GM12878 (cell line): Measurements from ENCODE around the gene SHROOM3. TPM values are rescaled to one million over a fixed set of nuclear protein-coding genes. Genes with fewer than 3 reads are reported as not detected.

Experiments used
- ATAC-seq: fragments of 200-7000 bp; cut with Tn5 transposase; 3 replicates; pipeline ENCODE4 v1.9.1; 2020; ENCODE audit warnings: mild to moderate bottlenecking, moderate library complexity
- BruUV-seq: library from RNA; stranded (reverse); fragments of 400-500 nt; replicated peaks from 2 replicates; lab custom pipeline; 2021; lab: Mats Ljungman, UMichigan
- CTCF ChIA-PET: fragments of 300-600 bp; sonication (Branson Sonifier 250); formaldehyde crosslinking; extraction: SDS; loops from one replicate; lab custom pipeline; 2021; ENCODE audit warnings: inconsistent platforms; lab: Yijun Ruan, JAX
- POLR2A ChIA-PET: fragments of 350-600 bp; formaldehyde crosslinking; extraction: SDS; loops from one replicate; lab custom pipeline; 2021; ENCODE audit warnings: inconsistent platforms; lab: Charles Lee
- RAD21 ChIA-PET: fragments of 300-600 bp; sonication (Branson Sonifier 250); formaldehyde crosslinking; loops from one replicate; lab custom pipeline; 2023; ENCODE audit warnings: antibody characterized with exemption; ENCODE audit not compliant: unreplicated experiment; lab: Charles Lee
- SMC1A ChIA-PET: fragments of 300-600 bp; sonication (Branson Sonifier 250); formaldehyde crosslinking; loops from one replicate; lab custom pipeline; 2023; ENCODE audit not compliant: unreplicated experiment, uncharacterized antibody; lab: Charles Lee
- DNase-seq: peaks from one replicate; pipeline ENCODE4 v3.0.0-alpha.2; 2011; ENCODE audit warnings: low read depth, low spot score
- FAIRE-seq: peaks from 3 replicates; lab custom pipeline; 2011; peaks lifted over from hg19 to GRCh38; lab: Jason Lieb, UNC
- H2AFZ ChIP-seq: 2 replicates; pipeline ENCODE4 v1.6.0; 2011; ENCODE audit warnings: low read depth, low read length, control low read depth; ENCODE audit not compliant: control insufficient read depth
- H3K27ac ChIP-seq: 2 replicates; pipeline ENCODE4 v1.5.1; 2011; ENCODE audit warnings: control low read depth; ENCODE audit not compliant: control insufficient read depth, insufficient read depth
- H3K27me3 ChIP-seq, 2 experiments: replicated peaks in 1 of 2; 2 replicates each; pipeline versions ENCODE4 v1.6.0 to v1.6.1; 2011; ENCODE audit warnings: low read length in 1 of 2; ENCODE audit not compliant: control insufficient read depth in 2 of 2, insufficient read depth in 2 of 2
- H3K36me3 ChIP-seq, 2 experiments: 2 replicates each; pipeline ENCODE4 v1.5.1; 2011; ENCODE audit warnings: low read length in 1 of 2; ENCODE audit not compliant: control insufficient read depth in 2 of 2, insufficient read depth in 2 of 2
- H3K4me1 ChIP-seq: 2 replicates; pipeline ENCODE4 v1.6.1; 2011; ENCODE audit warnings: mild to moderate bottlenecking, low read length, moderate library complexity, mixed read lengths; ENCODE audit not compliant: control insufficient read depth, insufficient read depth
- H3K4me2 ChIP-seq: 2 replicates; pipeline ENCODE4 v1.6.0; 2011; ENCODE audit warnings: control low read depth; ENCODE audit not compliant: control insufficient read depth, insufficient read depth
- H3K4me3 ChIP-seq: fragments of 200-600 bp; sonication (generic); 2 replicates; pipeline ENCODE4 v1.5.1; 2016
- H3K79me2 ChIP-seq: 2 replicates; pipeline ENCODE4 v1.6.0; 2011; ENCODE audit warnings: low read length; ENCODE audit not compliant: control insufficient read depth, insufficient read depth
- H3K9ac ChIP-seq: 2 replicates; pipeline ENCODE4 v1.8.0; 2011; ENCODE audit warnings: low read length, control low read depth, mixed read lengths; ENCODE audit not compliant: control insufficient read depth, insufficient read depth
- H3K9me3 ChIP-seq: replicated peaks from 3 replicates; pipeline ENCODE4 v1.5.1; 2011; ENCODE audit warnings: mild to moderate bottlenecking, low read length; ENCODE audit not compliant: control insufficient read depth, insufficient read depth
- H4K20me1 ChIP-seq: 2 replicates; pipeline ENCODE4 v1.6.0; 2011; ENCODE audit not compliant: control insufficient read depth, insufficient read depth
- E2F8 ChIP-seq: fragments of 450-650 bp; IDR thresholded peaks from 2 replicates; pipeline ENCODE4 v1.6.1; 2018; ENCODE audit warnings: mild to moderate bottlenecking, low read depth, moderate library complexity; ENCODE audit not compliant: partially characterized antibody
- NR2C1 ChIP-seq: fragments of 450-650 bp; IDR thresholded peaks from 2 replicates; pipeline ENCODE4 v1.6.1; 2017; ENCODE audit warnings: antibody characterized with exemption, mild to moderate bottlenecking, moderate library complexity
- RB1 ChIP-seq: fragments of 450-650 bp; formaldehyde crosslinking; IDR thresholded peaks from 2 replicates; pipeline ENCODE4 v1.6.1; 2017; ENCODE audit warnings: mild to moderate bottlenecking, borderline replicate concordance
- SREBF2 ChIP-seq: IDR thresholded peaks from 2 replicates; pipeline ENCODE4 v1.6.1; 2012; ENCODE audit warnings: mild to moderate bottlenecking, low read length
- ZNF217 ChIP-seq: fragments of 450-650 bp; IDR thresholded peaks from 2 replicates; pipeline ENCODE4 v1.6.1; 2017; ENCODE audit warnings: antibody characterized with exemption, mild to moderate bottlenecking
- WGBS: methylation state at CpG from one replicate; pipeline ENCODE4 v1.1.6; 2016; ENCODE audit warnings: low lambda C conversion rate; ENCODE audit not compliant: insufficient replicate concordance, insufficient coverage; ENCODE audit errors: missing lambda C conversion rate; 5-methylcytosine and 5-hydroxymethylcytosine counted together
- in situ Hi-C: fragments of 300-500 bp; cut with MboI; formaldehyde crosslinking; loops from 9 replicates; pipeline ENCODE4 v1.14.3; 2018; ENCODE audit warnings: mixed read lengths
- intact Hi-C: fragments of 100-400 bp; cut with micrococcal nuclease; formaldehyde crosslinking; loops from one replicate; pipeline ENCODE4 v1.14.2; 2022; ENCODE audit not compliant: unreplicated experiment
- polyA plus RNA-seq, 11 experiments: library from polyadenylated mRNA; depleted of rRNA in 4 of 11; unstranded in 6 of 11; stranded (reverse) in 5 of 11; fragments of >200 nt; fragmentation: Nextera tagmentation in 4 of 11; fragmentation: Illumina TruSeq in 1 of 11; extraction: Ambion mirVana in 4 of 11; extraction: Trizol in 1 of 11; gene quantifications; 1 replicate in 1 of 11; 2 replicates in 10 of 11; pipeline versions ENCODE4 v1.2.1 to v1.2.3, GENCODE V29; 2011 to 2016; ENCODE audit warnings: inconsistent platforms in 2 of 11, missing spikeins in 2 of 11, low read depth in 1 of 11
- total RNA-seq, 4 experiments: library from RNA; depleted of rRNA in 3 of 4; stranded (reverse); fragments of >200 nt in 3 of 4; fragmentation: Illumina TruSeq in 1 of 4; extraction: Trizol in 1 of 4; gene quantifications; 2 replicates each; pipeline versions ENCODE4 v1.2.1 to v1.2.3, GENCODE V29; 2013 to 2021
- TF ChIP-seq, protein P1 (sequence below): fragments of 450-650 bp; IDR thresholded peaks from 2 replicates; pipeline ENCODE4 v1.6.1; 2017; ENCODE audit warnings: mild to moderate bottlenecking
- TF ChIP-seq, protein P2 (sequence below): IDR thresholded peaks from 2 replicates; pipeline ENCODE4 v1.6.1; 2011; ENCODE audit warnings: borderline replicate concordance, low read depth, mild to moderate bottlenecking, moderate library complexity, low read length; ENCODE audit not compliant: insufficient read depth, poor library complexity, severe bottlenecking
- TF ChIP-seq, protein P3 (sequence below): IDR thresholded peaks from 2 replicates; pipeline ENCODE4 v1.6.1; 2012; ENCODE audit warnings: low read length, inconsistent platforms
- TF ChIP-seq, protein P4 (sequence below): fragments of 450-650 bp; formaldehyde crosslinking; IDR thresholded peaks from 2 replicates; pipeline ENCODE4 v1.4.0; 2022; ENCODE audit warnings: mild to moderate bottlenecking, moderate library complexity

The SHROOM3 gene
- total and polyA plus RNA-seq, 10 of the 15 experiments (the other 5 are each of a cell fraction or from before 2014, with no cell fraction given) = under 0.01 to 0.29 (median 0.08) TPM; not detected in 1

DNA sequence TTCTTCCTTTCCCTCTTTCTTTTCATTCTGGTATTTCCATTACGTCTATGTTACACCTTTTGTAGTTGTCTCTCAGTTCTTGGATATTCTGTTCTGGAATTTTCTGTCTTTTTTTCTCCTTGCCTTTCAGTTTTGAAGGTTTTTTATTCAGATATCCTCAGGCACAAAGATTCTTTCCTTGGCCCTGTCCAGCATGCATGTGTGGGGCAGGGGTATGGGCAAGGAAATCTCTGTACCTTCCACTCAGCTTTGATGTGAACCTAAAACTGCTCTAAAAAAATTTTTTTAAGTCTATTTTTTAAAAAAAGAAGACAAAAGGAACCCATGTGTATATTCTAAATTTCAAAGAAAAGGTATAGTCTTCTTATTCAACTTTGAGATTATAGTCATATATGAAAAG lies 282.4 kb downstream of the SHROOM3 start:
- FAIRE-seq = no peak
- in situ Hi-C loops = no loop called here

More for the DNA sequence above, 282.4 kb downstream of the SHROOM3 start:
- H3K4me1 ChIP-seq = no peaks in the 10 kb centered on the region
- 86% methylated on average over 1 of the region's 1 CpG for WGBS
- CTCF ChIA-PET = no interaction called here
- ATAC-seq (no peak), DNase-seq (no peak)
- H3K4me3 ChIP-seq = no peak overlapping the region
- H3K4me2 ChIP-seq = no peak overlapping the region
- no peaks in the 10 kb centered on the region for H3K36me3 ChIP-seq
- no peaks in the 10 kb centered on the region; a peak in 1 of 4 replicates for H3K27me3 ChIP-seq
- intact Hi-C loops = no loop called here
- no peaks in the 10 kb centered on the region for H3K79me2 ChIP-seq
- no peak overlapping the region for H2AFZ ChIP-seq
- no peak overlapping the region for H3K9ac ChIP-seq
- TF ChIP-seq E2F8 = no peak
- no peak for TF ChIP-seq NR2C1
- TF ChIP-seq, protein P1, sequence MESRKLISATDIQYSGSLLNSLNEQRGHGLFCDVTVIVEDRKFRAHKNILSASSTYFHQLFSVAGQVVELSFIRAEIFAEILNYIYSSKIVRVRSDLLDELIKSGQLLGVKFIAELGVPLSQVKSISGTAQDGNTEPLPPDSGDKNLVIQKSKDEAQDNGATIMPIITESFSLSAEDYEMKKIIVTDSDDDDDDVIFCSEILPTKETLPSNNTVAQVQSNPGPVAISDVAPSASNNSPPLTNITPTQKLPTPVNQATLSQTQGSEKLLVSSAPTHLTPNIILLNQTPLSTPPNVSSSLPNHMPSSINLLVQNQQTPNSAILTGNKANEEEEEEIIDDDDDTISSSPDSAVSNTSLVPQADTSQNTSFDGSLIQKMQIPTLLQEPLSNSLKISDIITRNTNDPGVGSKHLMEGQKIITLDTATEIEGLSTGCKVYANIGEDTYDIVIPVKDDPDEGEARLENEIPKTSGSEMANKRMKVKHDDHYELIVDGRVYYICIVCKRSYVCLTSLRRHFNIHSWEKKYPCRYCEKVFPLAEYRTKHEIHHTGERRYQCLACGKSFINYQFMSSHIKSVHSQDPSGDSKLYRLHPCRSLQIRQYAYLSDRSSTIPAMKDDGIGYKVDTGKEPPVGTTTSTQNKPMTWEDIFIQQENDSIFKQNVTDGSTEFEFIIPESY = no peak
- TF ChIP-seq RB1 = no peak
- TF ChIP-seq, protein P2, sequence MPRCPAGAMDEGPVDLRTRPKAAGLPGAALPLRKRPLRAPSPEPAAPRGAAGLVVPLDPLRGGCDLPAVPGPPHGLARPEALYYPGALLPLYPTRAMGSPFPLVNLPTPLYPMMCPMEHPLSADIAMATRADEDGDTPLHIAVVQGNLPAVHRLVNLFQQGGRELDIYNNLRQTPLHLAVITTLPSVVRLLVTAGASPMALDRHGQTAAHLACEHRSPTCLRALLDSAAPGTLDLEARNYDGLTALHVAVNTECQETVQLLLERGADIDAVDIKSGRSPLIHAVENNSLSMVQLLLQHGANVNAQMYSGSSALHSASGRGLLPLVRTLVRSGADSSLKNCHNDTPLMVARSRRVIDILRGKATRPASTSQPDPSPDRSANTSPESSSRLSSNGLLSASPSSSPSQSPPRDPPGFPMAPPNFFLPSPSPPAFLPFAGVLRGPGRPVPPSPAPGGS = no peak
- no peak for TF ChIP-seq SREBF2
- TF ChIP-seq, protein P3, sequence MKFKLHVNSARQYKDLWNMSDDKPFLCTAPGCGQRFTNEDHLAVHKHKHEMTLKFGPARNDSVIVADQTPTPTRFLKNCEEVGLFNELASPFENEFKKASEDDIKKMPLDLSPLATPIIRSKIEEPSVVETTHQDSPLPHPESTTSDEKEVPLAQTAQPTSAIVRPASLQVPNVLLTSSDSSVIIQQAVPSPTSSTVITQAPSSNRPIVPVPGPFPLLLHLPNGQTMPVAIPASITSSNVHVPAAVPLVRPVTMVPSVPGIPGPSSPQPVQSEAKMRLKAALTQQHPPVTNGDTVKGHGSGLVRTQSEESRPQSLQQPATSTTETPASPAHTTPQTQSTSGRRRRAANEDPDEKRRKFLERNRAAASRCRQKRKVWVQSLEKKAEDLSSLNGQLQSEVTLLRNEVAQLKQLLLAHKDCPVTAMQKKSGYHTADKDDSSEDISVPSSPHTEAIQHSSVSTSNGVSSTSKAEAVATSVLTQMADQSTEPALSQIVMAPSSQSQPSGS = no peak
- no peak for TF ChIP-seq ZNF217
- TF ChIP-seq, protein P4, sequence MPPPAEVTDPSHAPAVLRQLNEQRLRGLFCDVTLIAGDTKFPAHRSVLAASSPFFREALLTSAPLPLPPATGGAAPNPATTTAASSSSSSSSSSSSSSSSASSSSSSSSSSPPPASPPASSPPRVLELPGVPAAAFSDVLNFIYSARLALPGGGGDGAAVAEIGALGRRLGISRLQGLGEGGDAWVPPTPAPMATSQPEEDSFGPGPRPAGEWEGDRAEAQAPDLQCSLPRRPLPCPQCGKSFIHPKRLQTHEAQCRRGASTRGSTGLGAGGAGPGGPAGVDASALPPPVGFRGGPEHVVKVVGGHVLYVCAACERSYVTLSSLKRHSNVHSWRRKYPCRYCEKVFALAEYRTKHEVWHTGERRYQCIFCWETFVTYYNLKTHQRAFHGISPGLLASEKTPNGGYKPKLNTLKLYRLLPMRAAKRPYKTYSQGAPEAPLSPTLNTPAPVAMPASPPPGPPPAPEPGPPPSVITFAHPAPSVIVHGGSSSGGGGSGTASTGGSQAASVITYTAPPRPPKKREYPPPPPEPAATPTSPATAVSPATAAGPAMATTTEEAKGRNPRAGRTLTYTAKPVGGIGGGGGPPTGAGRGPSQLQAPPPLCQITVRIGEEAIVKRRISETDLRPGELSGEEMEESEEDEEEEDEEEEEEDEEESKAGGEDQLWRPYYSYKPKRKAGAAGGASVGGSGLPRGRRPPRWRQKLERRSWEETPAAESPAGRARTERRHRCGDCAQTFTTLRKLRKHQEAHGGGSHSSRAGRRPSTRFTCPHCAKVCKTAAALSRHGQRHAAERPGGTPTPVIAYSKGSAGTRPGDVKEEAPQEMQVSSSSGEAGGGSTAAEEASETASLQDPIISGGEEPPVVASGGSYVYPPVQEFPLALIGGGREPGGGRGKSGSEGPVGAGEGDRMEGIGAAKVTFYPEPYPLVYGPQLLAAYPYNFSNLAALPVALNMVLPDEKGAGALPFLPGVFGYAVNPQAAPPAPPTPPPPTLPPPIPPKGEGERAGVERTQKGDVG = no peak
- H3K9me3 ChIP-seq = no peaks in the 10 kb centered on the region
- H4K20me1 ChIP-seq = no peaks in the 10 kb centered on the region
- BruUV-seq = no TSS peak
- POLR2A ChIA-PET = no interaction called here
- SMC1A ChIA-PET = interaction anchor here (2.1 kb wide), 1 partner anchor 68 kb away, joined by 5 read pairs; no protein-coding TSS in a partner anchor
- RAD21 ChIA-PET = no interaction called here
- H3K27ac ChIP-seq = no peak overlapping the region
